HG03066 (cell line): ENCODE results near the gene CASQ1.

Experiments used
- ATAC-seq: cut with Tn5 transposase; IDR thresholded peaks from one replicate; pipeline ENCODE4 v1.9.1; 2021; ENCODE audit warnings: low read depth; ENCODE audit not compliant: unreplicated experiment

Gene CASQ1

DNA sequence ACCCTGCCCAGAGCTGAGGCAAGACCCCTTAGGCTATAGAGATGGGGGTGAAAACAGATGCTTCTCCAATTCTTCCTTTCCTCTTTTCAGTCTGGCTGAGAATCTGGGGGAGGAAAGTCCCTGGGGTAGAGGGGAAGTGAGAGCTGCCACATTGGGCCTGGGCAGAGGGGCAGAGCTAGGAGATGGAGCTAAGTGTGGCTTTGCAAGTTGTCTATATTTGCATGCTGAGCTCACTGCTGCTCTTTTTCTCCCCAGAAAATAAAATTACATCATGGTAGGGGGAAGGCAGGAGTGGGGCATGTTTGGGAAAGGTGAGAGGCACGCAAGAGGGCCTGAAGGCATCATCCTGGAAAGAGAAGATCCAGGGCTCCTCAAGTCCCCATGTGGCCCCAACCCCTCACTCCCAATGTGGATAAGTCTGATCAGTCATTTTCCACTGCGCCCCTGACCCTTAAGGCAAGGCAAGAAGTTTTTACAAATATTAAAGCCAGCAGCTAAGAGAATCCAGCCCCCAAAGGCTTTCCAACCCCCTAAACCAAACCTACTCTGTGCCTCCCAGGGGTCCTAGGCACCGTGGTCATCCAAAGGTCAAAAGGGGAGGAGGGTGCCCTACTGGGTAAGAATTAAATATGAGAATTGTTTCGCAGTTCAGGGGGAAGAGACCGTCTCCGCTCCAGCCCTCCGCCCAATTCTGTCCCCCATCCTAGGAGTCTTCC is 14.3 kb downstream of the CASQ1 start:
- ATAC-seq, result peak; percentile 57

DNA sequence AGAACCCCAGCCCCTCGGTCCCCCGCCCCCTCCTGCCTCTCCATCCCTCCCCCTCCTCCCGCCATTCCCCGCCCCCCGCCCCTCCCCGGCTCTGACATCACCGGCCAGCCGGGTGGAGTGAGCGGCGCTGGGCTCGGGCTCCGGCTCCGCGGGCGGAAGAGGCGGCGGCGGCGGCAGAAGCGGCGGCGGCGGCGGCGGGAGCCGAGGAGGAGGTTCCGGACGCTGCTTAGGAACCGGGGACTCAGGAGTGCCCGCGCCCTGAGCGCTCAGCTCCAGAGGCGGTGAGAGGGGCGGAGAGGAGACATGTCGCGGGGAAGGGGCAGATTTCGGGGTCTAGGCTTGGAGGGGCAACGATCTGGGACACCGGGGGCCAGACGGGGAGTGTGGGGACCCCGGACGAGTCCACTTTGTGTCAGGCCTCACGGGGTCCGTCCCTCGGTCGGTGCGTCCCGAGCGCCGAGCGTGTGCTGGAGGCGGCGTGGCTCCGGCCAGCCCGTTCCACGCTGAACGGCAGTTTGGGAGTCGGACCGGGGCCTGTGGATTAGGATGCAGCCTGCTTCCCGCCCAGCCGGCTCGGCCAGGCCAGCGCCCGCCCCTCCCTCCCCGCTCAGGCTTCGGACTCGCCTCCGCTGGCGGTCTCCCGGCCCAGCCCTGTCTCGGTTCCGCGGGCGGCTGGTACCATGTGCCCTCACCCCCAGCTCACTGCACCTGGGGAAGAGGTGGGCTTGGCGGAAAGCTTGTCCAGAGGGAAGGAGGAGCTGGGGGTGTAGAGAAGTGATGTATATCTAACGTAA is 15.1 kb downstream of the CASQ1 start, which contains the start of gene PEA15:
Gene PEA15 (plus strand): TSS at position 143 of the 794 bp plus-strand sequence. CDS start 6,161 bp downstream, outside the sequence.
- peak; percentile 43 for ATAC-seq

DNA sequence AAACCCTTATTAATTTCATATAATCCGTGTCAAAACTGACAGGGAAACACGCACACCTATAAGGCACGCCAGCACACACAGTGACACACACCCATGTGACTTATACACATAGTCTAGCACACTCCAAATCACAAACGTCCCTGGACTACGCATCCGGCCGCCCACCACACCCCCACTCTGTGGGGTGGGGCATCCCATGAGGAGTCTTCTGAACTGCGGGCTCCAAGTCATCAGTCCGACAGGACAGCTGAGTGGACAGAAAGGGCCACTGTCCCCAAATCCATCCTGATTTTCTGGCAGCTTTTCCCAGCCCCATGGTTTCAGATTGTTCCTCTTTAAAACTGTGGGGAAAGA is 15.6 kb downstream of the CASQ1 start:
- no peak for ATAC-seq

DNA sequence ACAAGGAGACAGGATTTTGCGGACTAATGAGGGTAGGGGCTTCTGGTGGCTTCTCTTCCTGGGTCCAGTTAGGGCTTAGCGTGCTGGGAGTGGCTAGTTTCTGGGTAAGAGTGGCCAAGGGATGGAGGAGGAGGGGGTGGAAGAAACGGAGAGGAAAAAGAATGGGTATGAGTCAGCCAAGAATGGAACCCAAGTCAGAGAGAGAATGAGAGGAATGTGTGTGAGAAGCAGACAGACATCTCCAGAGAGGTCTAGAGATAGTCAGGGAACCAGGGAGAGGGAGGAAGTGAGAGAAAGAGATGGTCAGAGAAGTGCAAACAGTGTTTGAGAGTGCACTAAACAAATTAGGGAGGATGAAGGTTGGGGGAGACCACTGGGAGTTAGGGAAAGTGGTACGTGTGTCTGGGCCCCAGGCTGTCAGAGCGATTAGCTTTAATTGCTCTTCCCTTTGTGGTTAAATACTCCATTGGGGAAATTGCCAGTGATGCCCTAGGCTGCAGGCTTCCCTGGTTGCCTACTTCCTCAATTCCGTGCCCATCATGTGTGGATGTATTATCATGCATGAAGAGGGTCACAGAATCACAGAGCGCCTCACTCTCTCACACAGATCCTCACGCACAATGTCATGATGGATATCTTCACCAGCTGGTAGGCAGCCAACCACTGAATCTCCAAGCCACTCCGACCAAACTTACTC is 16.2 kb downstream of the CASQ1 start:
- ATAC-seq, result no peak

DNA sequence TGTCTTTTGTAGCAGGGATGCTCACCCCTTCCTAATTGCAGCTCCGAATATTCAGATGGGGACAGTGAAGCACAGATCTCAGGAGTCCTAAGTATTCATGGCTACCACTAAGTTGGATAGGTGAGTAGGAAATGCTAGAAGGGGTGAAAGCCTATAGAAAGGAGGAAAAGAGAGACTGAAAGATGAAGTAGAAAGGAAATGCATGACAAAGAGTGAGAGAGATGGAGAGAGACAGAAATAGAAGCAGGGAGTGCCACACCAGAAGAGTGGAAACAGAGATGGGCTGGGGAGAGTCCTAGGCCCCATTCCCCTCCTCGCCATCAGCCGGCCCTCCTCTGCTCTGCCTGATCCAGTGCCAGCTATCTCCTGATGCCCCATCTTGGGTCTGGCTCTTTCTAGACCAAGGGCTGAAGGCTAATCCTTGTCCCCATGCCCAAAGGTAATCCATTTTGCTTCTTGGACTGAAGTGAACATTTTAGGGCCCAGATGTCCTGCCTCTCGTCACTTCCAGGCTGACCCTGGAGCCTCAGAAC is 16.8 kb downstream of the CASQ1 start:
- no peak for ATAC-seq

DNA sequence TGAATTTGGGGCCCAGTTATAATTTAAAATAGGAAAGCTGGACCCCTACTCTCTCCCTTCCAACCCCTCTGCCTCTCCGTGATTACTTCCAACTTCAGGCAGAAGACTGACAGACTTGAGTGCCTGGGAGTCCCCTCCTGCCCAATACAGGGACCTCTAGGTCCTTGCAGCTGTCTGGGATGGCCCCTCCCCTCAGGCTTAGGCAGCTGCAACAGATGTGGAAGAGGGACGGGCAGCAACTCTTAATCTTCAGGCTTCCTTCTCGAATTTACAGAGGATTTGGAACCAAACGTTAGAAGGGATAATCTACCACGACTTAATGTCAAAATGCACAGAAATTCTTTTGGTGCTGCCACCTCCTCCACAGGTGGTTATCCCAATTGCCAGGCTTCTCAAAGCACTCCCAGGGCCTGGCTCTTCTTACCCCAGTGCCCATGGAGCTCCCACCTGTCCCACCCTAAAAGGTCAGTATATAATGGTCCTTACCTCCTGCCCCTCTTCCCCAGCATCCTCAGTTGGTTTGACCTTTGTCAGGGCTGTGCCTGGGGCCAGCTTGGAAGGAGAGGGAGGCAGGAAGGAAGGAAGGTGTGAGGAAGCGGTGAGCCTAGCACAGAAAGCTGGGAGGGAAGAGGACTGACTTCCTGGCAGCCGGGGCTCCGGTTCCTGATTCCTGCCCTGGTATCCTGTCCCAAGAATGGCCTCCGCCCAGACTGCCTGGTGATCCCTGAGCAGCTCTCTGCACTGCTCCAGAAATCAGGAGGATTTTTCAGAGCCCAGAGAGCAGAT is 17.6 kb downstream of the CASQ1 start:
- no peak for ATAC-seq

DNA sequence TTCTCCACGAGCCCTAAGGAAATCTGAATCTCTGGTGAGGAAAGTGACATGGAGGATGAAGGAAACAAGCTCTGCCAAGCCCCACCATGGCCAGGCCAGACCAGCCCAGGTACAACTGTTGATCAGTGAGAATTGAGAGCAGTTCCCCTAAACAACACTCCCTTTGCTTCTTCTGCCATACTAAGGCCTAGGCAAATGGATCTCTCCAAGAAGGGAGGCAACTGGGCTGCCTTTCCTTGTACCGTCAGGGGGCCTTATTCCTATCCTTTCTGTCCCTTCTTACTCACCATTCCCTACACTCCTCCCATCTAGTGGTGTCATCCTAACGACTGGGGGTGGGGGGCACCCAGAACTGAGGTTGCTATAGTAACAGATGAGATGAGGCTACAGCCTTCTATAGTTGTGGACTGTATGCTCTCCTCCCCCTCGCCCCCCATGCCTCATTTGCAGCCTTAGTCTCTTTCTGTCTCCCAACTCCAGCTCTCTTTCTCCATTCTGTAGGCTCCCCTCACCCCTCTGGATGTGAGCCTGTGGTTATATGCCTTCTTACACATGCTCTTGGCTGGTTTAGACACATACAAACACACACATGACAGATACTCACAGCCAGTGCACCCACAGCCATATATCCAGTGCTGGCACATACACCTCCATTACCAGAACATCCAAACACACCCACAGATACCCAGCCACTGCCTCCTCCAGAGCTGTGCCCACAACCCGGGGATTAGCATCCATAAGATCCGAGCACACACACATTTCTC is 18.4 kb downstream of the CASQ1 start:
- no peak for ATAC-seq

DNA sequence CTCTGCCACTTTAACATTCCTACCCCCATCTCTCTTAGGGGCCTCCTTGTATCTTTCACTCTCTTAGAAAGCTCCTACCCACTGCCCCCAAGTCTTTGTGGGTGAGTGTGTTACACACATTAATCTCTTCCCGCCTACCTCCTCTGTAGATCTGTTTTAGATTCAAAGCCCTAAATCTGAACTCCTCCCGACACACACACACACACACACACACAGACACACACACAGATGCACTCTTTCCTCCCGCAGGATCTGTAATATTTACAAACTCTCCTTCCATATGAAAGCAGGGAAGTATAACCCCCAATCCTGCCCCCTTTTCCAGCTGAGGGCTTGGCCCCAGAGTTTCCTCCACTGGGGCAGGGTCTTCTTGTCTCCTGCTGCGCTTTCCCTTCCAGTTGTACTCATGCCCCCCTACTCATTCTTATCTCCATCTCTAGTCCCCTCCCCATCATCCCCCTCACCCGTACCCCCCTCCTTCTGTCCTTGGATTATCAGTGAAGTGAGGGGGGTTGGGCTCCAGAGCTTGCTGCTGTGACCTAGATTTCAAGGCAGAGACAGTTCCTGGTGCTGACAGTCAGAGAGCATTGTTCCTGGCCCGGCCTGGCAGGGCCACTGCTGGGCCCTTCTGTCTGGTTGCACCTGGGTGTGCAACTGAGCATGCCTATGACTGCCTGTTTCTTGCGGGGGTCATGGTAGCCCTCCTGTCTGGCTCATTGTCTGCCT is 19.1 kb downstream of the CASQ1 start:
- ATAC-seq, result no peak

DNA sequence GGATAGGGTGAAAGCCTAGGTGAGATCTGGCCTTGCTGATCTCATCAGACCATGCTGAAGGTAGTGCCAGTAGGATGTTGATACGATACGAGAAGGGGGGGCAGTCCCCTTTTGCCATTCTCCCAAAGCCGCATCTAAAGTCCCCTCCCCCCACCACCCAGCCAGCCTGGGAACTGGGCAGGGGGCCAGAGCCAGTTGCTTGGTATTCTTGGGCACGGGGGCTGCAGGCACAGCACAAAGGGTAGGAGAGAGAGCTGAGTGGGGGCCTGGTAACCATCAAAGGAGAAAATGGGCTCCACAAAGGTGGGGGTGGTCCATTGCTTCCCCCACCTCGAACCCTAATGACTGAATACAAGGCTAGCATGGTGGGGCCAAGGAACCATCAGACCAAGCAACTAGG is 20.2 kb downstream of the CASQ1 start:
- no peak for ATAC-seq

DNA sequence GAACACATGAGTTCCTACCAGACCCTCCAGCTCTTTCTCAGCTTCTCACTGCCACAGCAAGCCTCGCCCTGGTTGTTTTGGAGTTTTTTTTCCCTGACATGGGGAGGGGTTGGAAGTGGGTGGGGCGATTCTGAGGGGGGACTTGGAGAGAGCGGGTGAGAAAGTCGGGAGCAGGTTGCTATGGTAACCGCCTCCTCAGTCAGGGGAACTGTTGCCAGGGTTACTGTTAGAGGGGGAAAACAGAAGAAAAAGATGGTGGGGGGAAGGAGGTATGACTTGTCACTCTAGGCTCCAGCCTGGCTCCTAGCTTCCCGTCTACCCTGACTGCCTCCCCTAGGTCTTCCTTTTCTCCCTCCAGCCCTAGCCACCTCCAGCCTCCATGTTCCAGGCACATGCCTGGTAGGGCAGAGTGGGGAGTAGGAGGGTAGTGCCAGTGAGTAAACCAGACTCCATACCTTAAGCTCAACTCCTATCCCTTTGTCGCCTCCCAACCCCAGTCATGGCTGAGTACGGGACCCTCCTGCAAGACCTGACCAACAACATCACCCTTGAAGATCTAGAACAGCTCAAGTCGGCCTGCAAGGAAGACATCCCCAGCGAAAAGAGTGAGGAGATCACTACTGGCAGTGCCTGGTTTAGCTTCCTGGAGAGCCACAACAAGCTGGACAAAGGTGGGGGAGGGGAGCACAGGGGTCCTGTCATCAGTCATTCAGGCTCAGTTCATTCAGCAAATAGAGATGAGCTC is 20.8 kb downstream of the CASQ1 start:
- no peak for ATAC-seq

DNA sequence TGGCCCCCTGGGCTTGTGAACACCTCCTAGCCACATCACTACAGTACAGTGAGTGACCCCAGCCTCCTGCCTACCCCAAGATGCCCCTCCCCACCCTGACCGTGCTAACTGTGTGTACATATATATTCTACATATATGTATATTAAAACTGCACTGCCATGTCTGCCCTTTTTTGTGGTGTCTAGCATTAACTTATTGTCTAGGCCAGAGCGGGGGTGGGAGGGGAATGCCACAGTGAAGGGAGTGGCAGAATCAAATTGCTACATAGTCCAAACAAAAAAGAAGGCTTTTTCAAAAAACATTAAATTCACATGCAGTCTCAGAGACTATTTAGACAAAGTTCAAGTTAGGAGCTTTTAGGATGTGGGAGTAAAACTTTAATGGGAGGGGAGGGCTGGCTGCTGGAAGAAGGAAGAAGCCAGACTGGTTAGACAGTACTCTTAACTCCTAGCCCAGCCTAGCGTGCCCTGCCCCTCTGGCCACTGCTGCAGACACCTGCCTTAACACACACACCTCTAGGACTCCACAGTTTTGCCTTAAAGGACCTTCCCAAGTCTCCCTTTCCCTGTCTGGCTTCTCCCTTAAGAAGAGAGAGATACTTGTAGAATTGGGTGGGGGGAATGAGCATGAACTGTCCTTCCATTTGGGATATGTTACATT is 24.2 kb downstream of the CASQ1 start:
- no peak for ATAC-seq

DNA sequence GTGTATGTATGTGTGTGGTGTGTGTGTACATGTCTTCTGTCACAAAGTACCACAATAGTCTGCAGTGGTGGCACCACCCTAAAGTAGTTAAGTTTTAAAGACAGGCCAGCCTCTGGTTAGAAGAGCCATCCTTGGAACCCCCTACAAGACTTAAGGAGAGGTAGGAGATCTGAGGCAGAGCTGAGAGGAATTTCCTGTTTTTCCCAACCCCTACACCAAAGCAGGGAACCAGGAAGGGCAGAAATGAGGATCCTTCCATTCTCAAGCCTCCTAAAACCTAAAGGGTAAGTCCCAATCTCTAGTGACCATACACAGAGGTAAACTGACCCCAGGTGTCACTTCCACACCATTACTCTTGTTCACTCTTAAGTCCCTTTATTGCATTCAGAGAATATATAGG is 25.9 kb downstream of the CASQ1 start:
- no peak for ATAC-seq

DNA sequence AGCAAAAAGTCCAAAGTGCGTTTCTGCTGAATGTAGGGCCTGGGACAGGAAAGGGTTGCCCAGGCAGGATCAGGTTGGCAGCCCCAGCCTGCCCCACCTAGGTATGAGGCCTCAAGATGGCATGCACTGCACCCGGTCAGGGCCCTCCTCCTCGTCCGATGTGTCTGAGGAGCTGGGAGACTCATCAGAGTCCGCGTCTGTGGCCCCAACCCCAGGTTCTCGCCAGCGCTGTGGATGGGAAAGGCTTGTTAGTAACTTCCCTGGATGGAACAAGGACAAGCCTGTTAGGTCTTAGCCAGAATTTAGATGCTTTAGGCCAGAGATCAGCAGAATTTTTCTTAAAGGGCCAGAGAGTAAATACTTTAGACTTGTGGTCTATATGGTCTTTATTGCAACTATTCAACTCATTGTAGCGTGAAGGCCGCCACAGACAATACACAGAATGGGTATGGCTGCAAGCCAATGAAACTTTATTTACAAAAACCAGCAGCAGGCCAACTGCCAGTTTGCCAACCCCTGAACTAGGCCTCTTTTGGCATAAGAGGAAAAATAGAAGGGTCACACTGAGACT is 27.2 kb downstream of the CASQ1 start:
- ATAC-seq, result no peak

DNA sequence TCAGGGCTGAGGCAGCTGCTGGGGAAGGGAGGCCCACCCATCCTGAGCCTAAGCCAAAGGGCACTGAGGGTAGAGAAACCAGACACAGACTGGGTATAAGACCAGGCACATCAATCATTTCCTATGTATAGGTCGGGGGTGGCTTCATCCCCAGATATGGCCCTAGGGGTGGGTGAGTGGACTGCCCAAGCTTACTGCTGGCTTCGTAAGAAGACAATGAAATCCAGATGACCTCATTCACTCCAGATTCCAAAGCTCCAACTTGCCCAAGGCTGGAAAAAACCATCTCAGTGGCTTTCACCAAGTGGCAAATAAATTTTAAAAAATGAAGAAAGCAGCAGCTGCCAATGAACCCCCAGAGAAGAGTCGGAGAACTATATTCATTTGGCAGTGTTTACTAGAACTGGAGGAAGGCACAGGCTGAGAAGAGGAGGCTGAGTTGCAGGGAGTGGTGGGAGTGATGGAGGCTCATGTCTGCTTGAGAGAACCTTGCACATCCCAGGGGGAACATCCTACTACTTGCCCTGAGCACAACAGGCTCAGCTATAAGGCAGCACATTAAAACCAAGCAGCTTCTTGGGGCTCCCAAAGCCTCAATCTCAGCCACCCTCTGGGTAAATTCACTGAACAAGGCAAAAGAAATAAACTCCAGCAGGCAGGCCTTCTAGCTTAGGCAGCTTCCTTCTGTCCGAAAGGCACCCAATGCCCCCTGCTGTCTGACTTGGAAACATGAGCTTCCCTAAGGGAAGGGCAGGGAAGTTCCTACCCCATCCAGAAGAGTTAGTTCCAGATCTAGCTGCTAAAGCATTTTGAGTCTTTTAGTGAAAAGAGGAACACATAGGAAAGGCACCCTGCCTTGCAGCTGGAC is 28.9 kb downstream of the CASQ1 start:
- no peak for ATAC-seq

DNA sequence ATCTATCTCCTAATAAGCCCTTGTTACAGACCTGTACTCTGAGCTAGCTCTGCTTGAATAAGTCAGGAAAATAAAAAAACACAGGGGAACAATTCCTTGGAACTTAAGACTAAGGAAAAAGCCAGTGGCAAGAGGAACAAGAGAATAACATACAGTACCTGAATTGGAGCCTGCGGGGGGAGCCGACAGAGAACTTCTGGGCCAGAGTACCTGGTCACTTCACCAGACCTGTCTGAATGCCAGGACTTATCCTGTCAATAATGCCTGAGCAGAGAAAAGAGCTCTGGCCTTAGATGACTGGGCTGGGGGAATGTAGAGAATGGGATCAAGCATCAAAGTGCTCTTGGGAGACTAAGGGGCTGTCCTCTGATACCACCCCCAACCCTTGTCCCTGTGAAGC is 29.9 kb downstream of the CASQ1 start:
- ATAC-seq, result no peak

DNA sequence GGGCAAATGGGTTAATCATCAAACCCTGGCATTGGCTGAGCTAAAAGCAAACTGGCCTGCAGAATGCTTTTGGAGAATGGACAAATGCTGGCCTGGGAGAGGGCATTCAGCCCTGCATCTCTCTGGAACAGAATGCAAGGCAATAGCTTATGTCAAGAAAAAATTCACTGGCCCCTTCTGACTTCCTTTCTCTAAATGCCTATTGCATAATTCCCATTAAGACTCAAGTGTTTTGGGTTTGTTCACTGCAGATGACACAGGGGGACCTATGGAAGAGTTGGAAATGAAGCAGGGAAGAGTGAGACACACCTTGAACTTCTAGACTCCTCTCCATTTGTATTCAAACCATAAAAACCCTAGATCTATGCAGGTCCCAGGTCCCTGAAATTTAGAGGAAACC is 30.7 kb downstream of the CASQ1 start:
- no peak for ATAC-seq

DNA sequence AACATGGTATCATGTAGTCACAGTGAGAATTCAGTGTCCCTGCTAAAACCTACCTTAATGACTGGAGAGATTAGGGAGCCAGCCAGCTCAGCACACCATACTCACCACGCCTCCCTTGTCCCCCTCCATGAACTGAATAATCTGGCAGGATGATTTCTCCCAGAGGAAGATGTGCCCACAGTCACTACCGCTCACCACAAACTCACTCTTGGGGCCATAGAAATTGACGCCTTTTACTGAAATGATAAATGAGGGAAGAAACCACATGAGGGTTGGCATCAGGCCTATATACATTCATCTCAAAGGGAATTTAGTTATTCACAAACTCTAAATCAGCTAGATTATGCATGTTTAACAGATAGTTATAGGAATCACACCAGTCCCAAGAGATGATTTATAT is 32.2 kb downstream of the CASQ1 start:
- no peak for ATAC-seq
